Ishikawa (cell line): ENCODE data around the gene LUM.

ENCODE experiments used
- CEBPB ChIP-seq: IDR thresholded peaks from 2 replicates; pipeline ENCODE4 v1.6.1; 2012
- CREB1 ChIP-seq: IDR thresholded peaks from 2 replicates; pipeline ENCODE4 v1.6.1; 2012; ENCODE audit warnings: low read depth
- EGR1 ChIP-seq: IDR thresholded peaks from 2 replicates; pipeline ENCODE4 v1.6.1; 2012
- EP300 ChIP-seq: IDR thresholded peaks from 2 replicates; pipeline ENCODE4 v1.6.1; 2012; ENCODE audit warnings: borderline replicate concordance
- MAX ChIP-seq: IDR thresholded peaks from 2 replicates; pipeline ENCODE4 v1.6.1; 2012
- NFIC ChIP-seq: IDR thresholded peaks from 2 replicates; pipeline ENCODE4 v1.6.1; 2012
- RAD21 ChIP-seq: IDR thresholded peaks from 2 replicates; pipeline ENCODE4 v1.6.1; 2012; ENCODE audit warnings: low read depth
- REST ChIP-seq: IDR thresholded peaks from 2 replicates; pipeline ENCODE4 v1.6.1; 2012; ENCODE audit warnings: low read depth, mild to moderate bottlenecking
- TAF1 ChIP-seq: IDR thresholded peaks from 2 replicates; pipeline ENCODE4 v1.6.1; 2012; ENCODE audit warnings: low read depth, mild to moderate bottlenecking
- TCF12 ChIP-seq: IDR thresholded peaks from 2 replicates; pipeline ENCODE4 v1.6.1; 2012; ENCODE audit warnings: low read depth
- TEAD4 ChIP-seq: IDR thresholded peaks from 2 replicates; pipeline ENCODE4 v1.6.1; 2012
- YY1 ChIP-seq: IDR thresholded peaks from 2 replicates; pipeline ENCODE4 v1.6.1; 2012; ENCODE audit warnings: low read depth
- TF ChIP-seq, protein P1 (sequence below): IDR thresholded peaks from 2 replicates; pipeline ENCODE4 v1.6.1; 2012

DNA sequence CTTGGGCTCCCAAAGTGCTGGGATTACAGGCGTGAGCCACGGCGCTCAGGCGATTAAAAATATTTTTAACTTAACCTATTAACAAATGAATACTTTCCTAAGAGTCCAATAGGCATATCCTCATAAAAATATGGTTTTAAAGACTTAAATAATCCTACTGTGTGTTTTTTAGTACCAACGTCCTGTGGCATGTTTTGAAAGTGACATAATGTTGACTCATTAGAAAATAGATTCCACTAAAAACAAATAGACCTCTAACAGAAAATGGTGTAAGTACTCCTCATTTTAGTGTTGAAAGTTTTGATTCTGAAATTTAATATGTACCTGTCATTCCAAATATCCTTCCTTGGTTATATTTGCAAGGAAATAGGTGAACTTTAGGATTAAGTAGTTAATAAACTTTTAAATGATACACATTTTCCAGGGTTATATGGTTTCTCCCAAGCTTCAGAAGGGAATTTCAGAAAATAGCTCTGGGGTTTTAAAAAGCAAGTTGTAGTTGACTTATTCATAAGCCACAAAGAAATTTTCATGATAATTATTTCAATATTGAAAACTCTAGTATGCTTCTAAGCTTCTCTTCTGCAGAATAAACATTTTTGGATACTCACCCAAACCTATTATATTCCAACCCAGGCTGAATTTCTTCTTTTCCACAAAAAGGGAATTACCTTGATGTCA, 12.1 kb upstream of the LUM start:
- TF ChIP-seq EP300 (no peak), REST (no peak), RAD21 (no peak), NFIC (no peak), TCF12 (no peak), MAX (no peak), YY1 (no peak), CREB1 (no peak), TEAD4 (no peak), CEBPB (no peak), EGR1 (no peak), TAF1 (no peak)
- TF ChIP-seq, protein P1, sequence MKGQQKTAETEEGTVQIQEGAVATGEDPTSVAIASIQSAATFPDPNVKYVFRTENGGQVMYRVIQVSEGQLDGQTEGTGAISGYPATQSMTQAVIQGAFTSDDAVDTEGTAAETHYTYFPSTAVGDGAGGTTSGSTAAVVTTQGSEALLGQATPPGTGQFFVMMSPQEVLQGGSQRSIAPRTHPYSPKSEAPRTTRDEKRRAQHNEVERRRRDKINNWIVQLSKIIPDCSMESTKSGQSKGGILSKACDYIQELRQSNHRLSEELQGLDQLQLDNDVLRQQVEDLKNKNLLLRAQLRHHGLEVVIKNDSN = no peak
